Bronchial epithelial cell (primary cell): ENCODE results near the gene STK32B. TPM values are rescaled to one million over a fixed set of nuclear protein-coding genes. Genes with fewer than 3 reads are reported as not detected.

Experiments used
- DNase-seq: peaks from one replicate; pipeline ENCODE4 v3.0.0-alpha.2; 2010; ENCODE audit warnings: low read depth
- FAIRE-seq: peaks from 2 replicates; lab custom pipeline; 2011; peaks lifted over from hg19 to GRCh38; lab: Jason Lieb, UNC
- H3K27me3 ChIP-seq: 2 replicates; pipeline ENCODE4 v1.5.1; 2011; ENCODE audit warnings: low read length; ENCODE audit not compliant: control insufficient read depth, insufficient read depth
- H3K36me3 ChIP-seq: 2 replicates; pipeline ENCODE4 v1.5.1; 2011; ENCODE audit warnings: low read length; ENCODE audit not compliant: control insufficient read depth, insufficient read depth
- H3K4me3 ChIP-seq: 2 replicates; pipeline ENCODE4 v1.5.1; 2011; ENCODE audit warnings: mild to moderate bottlenecking, low read depth, low read length, control low read depth
- total RNA-seq: library from RNA; depleted of rRNA; stranded (reverse); fragments of >200 nt; gene quantifications from 2 replicates; pipeline ENCODE4 v1.2.1, GENCODE V29; 2014
- TF ChIP-seq, protein P1 (sequence below): IDR thresholded peaks from 2 replicates; pipeline ENCODE4 v1.5.1; 2011; ENCODE audit warnings: mild to moderate bottlenecking, moderate library complexity, low read length, control low read depth, inconsistent platforms; ENCODE audit not compliant: insufficient read depth, severe bottlenecking

Gene STK32B
- total RNA-seq, 1 donor from 2014 or later: under 0.01 TPM

DNA sequence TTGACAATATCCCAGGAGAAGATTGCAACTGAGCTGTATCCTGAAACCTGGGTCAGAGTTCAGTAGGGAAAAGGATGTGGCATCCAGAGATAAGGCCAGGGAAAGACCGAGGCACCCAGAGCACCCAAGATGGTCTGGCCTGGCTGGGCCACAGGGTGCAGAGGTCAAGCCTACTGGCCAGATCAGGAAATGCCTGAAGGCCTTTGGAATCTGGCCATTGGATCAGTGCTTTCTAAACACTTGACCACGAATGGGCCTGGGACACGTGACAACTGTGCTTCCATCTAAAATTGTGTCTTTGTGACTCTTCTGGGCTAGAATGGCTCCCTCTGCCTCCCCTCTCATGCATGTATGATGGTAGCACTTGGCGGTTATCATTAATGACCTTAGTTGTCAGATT lies 340.2 kb downstream of the STK32B start:
- TF ChIP-seq, protein P1, sequence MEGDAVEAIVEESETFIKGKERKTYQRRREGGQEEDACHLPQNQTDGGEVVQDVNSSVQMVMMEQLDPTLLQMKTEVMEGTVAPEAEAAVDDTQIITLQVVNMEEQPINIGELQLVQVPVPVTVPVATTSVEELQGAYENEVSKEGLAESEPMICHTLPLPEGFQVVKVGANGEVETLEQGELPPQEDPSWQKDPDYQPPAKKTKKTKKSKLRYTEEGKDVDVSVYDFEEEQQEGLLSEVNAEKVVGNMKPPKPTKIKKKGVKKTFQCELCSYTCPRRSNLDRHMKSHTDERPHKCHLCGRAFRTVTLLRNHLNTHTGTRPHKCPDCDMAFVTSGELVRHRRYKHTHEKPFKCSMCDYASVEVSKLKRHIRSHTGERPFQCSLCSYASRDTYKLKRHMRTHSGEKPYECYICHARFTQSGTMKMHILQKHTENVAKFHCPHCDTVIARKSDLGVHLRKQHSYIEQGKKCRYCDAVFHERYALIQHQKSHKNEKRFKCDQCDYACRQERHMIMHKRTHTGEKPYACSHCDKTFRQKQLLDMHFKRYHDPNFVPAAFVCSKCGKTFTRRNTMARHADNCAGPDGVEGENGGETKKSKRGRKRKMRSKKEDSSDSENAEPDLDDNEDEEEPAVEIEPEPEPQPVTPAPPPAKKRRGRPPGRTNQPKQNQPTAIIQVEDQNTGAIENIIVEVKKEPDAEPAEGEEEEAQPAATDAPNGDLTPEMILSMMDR: no peak
- no peaks in the 10 kb centered on the region for H3K36me3 ChIP-seq
- FAIRE-seq (no peak), DNase-seq (no peak)
- H3K27me3 ChIP-seq: no peaks in the 10 kb centered on the region
- H3K4me3 ChIP-seq: no peak overlapping the region

DNA sequence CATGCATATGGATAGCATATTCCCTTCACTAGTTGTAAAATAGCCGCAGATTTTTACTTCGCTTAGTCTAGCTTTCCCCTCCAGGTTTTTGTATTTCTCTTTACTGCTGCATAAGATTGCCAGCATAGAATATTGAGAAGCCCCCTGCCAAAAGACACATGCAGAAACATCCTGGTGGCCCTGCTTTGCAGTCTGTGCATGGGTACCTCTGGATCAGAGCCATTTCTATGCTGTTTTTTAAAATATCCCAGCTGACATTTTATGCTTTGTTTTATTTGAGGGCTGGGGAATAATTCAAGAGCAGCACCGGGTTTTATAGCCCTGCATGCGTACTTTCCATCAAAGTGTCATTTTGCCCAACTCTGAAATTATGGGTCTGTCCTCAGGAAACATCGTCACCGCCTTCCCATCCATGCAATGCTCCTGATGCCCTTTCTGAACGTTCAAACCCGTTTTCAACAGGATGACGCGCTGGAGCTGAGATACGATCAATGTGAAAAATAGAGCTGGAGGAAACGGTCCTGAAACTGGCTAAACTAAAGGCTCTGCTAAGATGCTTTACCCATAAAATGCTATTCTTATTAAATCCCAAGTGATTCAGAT lies 342.7 kb downstream of the STK32B start:
- FAIRE-seq (no peak), DNase-seq (no peak)
- TF ChIP-seq, protein P1: no peak
- H3K4me3 ChIP-seq: no peak overlapping the region
- H3K27me3 ChIP-seq: no peaks in the 10 kb centered on the region
- H3K36me3 ChIP-seq: no peaks in the 10 kb centered on the region

DNA sequence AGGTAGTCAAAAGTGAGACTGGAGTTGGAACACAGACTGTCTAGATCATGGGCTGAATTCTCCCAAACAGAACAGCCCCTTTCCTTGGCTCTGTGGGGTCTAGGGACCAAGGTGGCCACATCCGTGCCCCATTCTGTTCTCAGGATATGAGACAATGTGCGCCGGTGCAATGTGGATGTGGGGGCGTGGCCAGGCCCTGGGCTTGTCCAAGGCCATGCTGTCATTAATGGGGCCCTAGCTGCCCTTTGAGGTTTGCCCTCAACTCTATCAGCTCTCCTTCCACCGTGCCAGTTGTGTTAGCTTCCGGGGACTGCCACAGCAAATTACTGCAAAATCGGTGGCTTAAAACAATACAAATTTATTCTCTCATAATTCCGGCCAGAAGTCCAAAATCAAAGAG lies 344.5 kb downstream of the STK32B start:
- TF ChIP-seq, protein P1: no peak
- DNase-seq (no peak), FAIRE-seq (no peak)
- no peaks in the 10 kb centered on the region for H3K36me3 ChIP-seq
- no peak overlapping the region for H3K4me3 ChIP-seq
- H3K27me3 ChIP-seq: no peaks in the 10 kb centered on the region

DNA sequence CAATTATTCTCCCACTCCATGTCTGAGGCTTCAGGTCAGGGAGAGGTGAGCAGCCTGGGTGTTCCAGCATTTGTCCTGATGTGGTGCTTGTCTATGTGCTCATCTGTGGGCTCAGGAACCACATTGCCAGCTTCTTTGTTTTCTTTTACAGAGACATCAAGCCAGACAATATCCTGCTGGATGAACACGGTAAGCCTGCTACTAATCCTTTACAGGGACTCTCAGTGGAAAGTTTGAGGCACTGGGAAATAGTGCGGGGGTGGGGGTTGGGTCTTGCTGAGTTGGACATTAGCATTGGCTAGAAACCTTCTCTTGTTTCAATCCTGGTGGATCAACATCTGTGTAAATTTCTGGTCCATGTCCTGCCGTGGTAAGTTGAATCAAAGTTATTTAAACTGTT lies 346.8 kb downstream of the STK32B start:
- no peaks in the 10 kb centered on the region for H3K27me3 ChIP-seq
- no peaks in the 10 kb centered on the region for H3K36me3 ChIP-seq
- FAIRE-seq (no peak), DNase-seq (no peak)
- TF ChIP-seq, protein P1: no peak
- no peak overlapping the region for H3K4me3 ChIP-seq

DNA sequence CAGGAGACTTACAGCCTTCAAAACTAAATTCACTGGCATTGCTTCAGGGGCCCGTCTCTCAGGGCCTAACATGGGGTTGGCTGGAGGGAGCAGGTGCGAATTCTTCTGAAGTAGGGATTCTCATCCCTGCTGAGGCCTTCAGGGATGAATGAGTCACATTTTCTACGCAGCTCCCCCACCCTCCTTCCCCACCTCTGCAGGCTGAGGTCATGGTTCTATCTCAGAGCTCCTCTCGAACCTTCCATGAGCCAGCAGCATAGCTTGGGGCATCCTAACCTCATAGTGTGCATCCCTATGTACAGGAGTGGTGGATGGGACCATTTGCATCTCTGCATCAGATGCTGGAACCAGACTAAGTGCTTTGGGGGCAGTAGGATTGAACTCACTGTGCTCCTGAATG lies 347.8 kb downstream of the STK32B start:
- DNase-seq: no peak
- TF ChIP-seq, protein P1: no peak
- no peak for FAIRE-seq

More for the DNA sequence above, 347.8 kb downstream of the STK32B start:
- no peaks in the 10 kb centered on the region for H3K27me3 ChIP-seq
- H3K4me3 ChIP-seq: no peak overlapping the region
- no peaks in the 10 kb centered on the region for H3K36me3 ChIP-seq
